ENCODE results near the gene PSMC2. TPM values are rescaled to one million over a fixed set of nuclear protein-coding genes. Genes with fewer than 3 reads are reported as not detected.
"Not testable (repeated sequence)": the region's sequence is repeated elsewhere in the genome, so short reads cannot be mapped to it uniquely, and the experiment has no call there.

Gene PSMC2
- total and polyA plus RNA-seq, 8 donors, result 90.4 to 136 (median 96.3) TPM

DNA sequence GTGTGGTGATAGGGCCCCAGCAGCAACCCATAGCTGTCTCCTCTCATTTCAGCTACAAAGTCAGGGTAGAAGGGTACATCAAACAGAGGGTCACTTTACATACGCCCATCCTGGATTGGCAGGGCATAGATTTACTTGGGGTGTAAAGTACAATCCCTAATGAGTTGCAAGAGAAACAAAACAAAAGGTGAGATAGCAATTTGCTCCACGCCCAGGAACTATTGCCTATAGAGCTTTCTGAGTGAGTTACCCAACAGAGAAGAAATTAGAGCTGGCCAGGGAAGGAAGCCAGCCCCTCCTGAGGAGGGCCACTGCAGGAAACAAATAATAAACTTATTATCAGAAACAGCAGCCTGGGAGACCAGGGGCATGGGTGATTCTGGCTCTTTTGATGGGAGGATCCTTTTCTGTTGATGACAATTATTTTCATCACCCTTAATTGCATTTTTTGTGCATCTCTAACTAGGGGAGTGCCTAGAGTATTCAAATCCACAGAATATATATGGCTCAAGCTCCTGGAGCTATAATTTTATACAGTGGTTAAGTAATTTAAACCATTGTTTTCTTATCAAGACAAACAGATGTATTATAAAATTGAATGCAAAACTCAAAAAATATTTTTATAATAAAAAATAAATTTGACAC is 51.2 kb downstream of the PSMC2 start:
- Histone ChIP-seq H3K9me3 (no peaks in the 10 kb centered on the region), H3K36me3 (no peaks in the 10 kb centered on the region), H3K4me1 (no peaks in the 10 kb centered on the region), H3K27ac (no peak overlapping the region), H3K4me3 (no peak overlapping the region), H3K27me3 (no peaks in the 10 kb centered on the region)
- TF ChIP-seq, protein P1, sequence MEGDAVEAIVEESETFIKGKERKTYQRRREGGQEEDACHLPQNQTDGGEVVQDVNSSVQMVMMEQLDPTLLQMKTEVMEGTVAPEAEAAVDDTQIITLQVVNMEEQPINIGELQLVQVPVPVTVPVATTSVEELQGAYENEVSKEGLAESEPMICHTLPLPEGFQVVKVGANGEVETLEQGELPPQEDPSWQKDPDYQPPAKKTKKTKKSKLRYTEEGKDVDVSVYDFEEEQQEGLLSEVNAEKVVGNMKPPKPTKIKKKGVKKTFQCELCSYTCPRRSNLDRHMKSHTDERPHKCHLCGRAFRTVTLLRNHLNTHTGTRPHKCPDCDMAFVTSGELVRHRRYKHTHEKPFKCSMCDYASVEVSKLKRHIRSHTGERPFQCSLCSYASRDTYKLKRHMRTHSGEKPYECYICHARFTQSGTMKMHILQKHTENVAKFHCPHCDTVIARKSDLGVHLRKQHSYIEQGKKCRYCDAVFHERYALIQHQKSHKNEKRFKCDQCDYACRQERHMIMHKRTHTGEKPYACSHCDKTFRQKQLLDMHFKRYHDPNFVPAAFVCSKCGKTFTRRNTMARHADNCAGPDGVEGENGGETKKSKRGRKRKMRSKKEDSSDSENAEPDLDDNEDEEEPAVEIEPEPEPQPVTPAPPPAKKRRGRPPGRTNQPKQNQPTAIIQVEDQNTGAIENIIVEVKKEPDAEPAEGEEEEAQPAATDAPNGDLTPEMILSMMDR (IDR thresholded peaks at IDR 0.05), result no peak
- no peak for ATAC-seq
- no peak for DNase-seq
- intact Hi-C loops (cut with DNase I), result no loop called here

DNA sequence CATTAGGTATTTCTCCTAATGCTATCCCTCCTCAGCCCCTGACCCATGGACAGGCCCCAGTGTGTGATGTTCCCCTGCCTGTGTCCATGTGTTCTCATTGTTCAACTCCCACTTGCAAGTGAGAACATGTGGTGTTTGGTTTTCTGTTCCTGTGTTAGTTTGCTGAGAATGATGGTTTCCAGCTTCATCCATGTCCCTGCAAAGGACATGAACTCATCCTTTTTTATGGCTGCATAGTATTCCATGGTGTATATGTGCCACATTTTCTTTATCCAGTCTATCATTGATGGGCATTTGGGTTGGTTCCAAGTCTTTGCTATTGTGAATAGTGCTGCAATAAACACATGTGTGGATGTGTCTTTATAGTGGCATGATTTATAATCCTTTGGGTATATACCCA is 52.2 kb downstream of the PSMC2 start:
- DNase-seq, result not testable (repeated sequence)

DNA sequence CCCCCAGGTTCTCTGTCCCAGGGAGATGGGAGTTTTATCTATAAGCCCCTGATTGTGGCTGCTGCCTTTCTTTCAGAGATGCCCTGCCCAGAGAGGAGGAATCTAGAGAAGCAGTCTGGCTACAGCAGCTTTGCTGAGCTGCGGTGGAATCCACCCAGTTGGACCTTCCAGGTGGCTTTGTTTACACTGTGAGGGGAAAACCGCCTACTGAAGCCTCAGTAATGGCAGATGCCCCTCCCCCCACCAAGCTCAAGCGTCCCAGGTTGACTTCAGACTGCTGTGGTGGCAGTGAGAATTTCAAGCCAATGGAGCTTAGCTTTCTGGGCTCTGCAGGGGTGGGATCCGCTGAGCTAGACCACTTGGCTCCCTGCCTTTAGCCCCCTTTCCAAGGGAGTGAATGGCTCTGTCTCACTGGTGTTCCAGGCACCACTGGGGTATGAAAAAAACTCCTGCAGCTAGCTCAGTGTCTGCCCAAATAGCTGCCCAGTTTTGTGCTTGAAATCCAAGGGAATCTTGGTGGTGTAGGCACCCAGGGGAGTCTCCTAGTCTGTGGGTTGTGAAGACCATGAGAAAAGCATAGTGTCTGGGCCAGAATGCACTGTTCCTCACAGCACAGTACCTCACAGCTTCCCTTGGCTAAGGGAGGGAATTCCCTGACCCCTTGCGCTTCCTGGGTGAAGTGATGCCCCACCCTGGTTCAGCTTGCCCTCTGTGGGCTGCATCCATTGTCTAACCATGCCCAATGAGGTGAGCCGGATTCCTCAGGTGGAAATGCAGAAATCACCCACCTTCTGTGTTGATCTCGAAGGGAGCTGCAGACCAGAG is 58.6 kb downstream of the PSMC2 start:
- H3K36me3 ChIP-seq; intact Hi-C loops (cut with DNase I); ATAC-seq; H3K9me3 ChIP-seq; DNase-seq; H3K27me3 ChIP-seq; H3K4me3 ChIP-seq; H3K27ac ChIP-seq; H3K4me1 ChIP-seq: not testable (repeated sequence)

More for the DNA sequence above, 52.2 kb downstream of the PSMC2 start:
- H3K9me3 ChIP-seq; ATAC-seq; H3K36me3 ChIP-seq; intact Hi-C loops (cut with DNase I); H3K27ac ChIP-seq; H3K27me3 ChIP-seq; H3K4me3 ChIP-seq; H3K4me1 ChIP-seq: not testable (repeated sequence)

DNA sequence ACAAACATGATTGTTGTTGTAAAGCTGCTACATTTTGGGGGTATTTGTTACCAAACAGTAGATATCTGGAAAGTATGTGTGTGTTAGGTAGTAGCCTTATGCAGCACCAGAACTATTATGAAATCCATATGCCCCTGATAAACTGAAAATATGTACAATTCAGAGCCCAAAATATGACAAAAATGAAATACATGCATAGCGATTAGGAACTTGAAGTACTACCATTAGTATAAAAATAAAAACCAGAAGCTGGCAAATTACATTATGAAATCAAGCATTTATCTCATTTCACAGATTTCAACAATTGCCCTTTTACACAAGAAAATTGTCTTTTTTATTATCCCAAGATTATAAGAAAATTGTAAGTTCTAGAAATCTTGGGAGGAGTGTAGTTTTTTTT is 64.7 kb downstream of the PSMC2 start:
- Histone ChIP-seq H3K9me3 (no peaks in the 10 kb centered on the region), H3K4me3 (no peak overlapping the region), H3K27me3 (no peaks in the 10 kb centered on the region), H3K27ac (no peak overlapping the region), H3K4me1 (no peaks in the 10 kb centered on the region), H3K36me3 (no peaks in the 10 kb centered on the region)
- TF ChIP-seq, protein P1 (IDR thresholded peaks at IDR 0.05), result no peak
- intact Hi-C loops (cut with DNase I), result no loop called here
- DNase-seq (no peak), ATAC-seq (no peak)

DNA sequence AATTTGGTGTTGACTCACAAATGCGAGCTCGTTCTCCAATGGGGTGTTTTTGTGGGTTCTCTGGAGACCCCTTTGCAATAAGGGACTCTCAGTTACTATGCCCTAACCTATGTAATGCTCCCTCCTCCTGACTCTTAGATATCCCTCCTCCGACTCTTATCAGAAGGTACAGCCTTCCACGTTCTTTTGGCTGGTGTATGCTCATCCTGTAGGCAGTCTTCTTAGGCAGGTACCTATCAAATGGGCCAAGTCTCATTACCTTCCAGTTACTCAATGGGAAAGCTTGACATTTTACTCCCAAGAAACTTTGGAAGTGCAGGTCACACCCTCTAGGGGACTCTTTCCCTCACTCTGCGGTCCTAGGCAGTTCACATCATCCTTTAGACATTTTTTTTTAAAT is 66.0 kb downstream of the PSMC2 start:
- Histone ChIP-seq H3K36me3 (no peaks in the 10 kb centered on the region), H3K4me1 (no peaks in the 10 kb centered on the region), H3K4me3 (no peak overlapping the region), H3K27me3 (no peaks in the 10 kb centered on the region), H3K9me3 (no peaks in the 10 kb centered on the region), H3K27ac (no peak overlapping the region)
- intact Hi-C loops (cut with DNase I), result no loop called here
- no peak for DNase-seq
- no peak for ATAC-seq
- TF ChIP-seq, protein P1 (IDR thresholded peaks at IDR 0.05), result no peak

DNA sequence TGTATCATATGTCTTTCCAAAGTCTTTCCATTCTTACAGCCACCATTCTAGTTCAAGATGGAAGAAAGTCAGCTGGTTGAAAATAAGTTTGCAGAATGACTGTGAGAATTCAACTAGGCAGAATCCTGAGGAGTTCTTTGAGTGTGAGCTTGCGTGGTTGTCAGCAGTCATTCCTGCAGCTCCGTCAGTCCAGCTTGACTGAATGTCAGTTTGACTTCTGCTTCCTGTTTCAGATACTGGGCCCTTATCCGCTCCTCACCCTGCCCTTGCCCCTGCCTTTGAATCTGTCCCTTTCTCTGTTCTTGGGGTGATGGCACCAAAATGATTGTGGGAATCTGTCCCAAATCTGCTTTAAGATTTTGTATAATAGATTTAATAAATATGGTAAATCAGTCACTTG is 70.8 kb downstream of the PSMC2 start:
- Histone ChIP-seq H3K36me3 (no peaks in the 10 kb centered on the region), H3K4me3 (no peak overlapping the region), H3K27ac (no peak overlapping the region), H3K9me3 (no peaks in the 10 kb centered on the region), H3K27me3 (no peaks in the 10 kb centered on the region), H3K4me1 (no peaks in the 10 kb centered on the region)
- TF ChIP-seq, protein P1 (IDR thresholded peaks at IDR 0.05), result no peak
- no peak for DNase-seq
- intact Hi-C loops (cut with DNase I), result no loop called here
- ATAC-seq, result no peak

Other genes starting within 250 kb of the PSMC2 start
- 10 to 100 TPM; 15.9 to 24.3 TPM for gene NAPEPLD, start 198.5 kb upstream of the PSMC2 start, total RNA-seq
- gene NAPEPLD, start 198.5 kb upstream of the PSMC2 start, polyA plus RNA-seq (ENCODE audit: insufficient read length in 6 of 6), result 10 to 100 TPM; 29.7 to 37.7 (median 32.1) TPM
- 10 to 100 TPM; 44.5 to 47.0 TPM for gene PMPCB, start 50.2 kb upstream of the PSMC2 start, total RNA-seq
- 100 to 1,000 TPM in 2 of 6 donors, 10 to 100 TPM in 4; 81.6 to 104 (median 87.6) TPM for gene PMPCB, start 50.2 kb upstream of the PSMC2 start, polyA plus RNA-seq (ENCODE audit: insufficient read length in 6 of 6)
- 10 to 100 TPM; 12.9 to 20.4 TPM for gene DNAJC2, start 2.9 kb upstream of the PSMC2 start, total RNA-seq
- gene DNAJC2, start 2.9 kb upstream of the PSMC2 start, polyA plus RNA-seq (ENCODE audit: insufficient read length in 6 of 6), result 10 to 100 TPM; 47.9 to 56.2 (median 49.9) TPM
- gene SLC26A5, start 98.6 kb downstream of the PSMC2 start, total RNA-seq, result 1 to 10 TPM in 1 of 2 donors, under 1 TPM in 1; 0.84 to 1.0 TPM
- gene SLC26A5, start 98.6 kb downstream of the PSMC2 start, polyA plus RNA-seq (ENCODE audit: insufficient read length in 6 of 6), result 1 to 10 TPM in 3 of 6 donors, under 1 TPM in 3; 0.68 to 1.6 (median 1.2) TPM